ENCODE measurements around the gene IGSF21.

DNA sequence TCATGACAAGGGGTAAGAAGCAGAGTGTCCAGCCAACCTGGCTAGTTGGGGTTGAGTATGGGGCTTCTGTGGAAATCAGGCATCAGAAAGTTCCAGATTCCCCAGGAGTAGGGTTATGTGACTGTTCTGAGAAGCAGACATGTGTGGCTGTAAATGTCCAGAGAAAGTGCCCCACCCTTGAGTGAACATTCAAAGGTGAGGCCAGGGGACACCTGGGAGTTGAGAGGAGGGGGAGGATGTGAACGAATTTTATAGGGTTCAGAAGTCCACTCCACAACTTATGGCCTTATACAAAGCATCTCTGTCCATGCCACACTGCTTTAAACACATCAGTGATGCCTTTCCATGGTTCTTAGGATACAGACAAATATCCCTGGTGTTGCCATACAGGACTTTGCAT is 133.3 kb downstream of the IGSF21 start:
- TF ChIP-seq GABPA (IDR thresholded peaks at IDR 0.05; ENCODE audit: low read depth): no peak
- no peak for TF ChIP-seq CTCF (IDR thresholded peaks at IDR 0.05; ENCODE audit: insufficient read depth, low read length)
